GM23338 (cell line): Measurements from ENCODE around the gene KIRREL3. TPM values are rescaled to one million over a fixed set of nuclear protein-coding genes. Genes with fewer than 3 reads are reported as not detected.

ENCODE experiments used
- ATAC-seq: fragments of 200-7000 bp; cut with Tn5 transposase; 3 replicates; pipeline ENCODE4 v1.9.1; 2020
- DNase-seq: peaks from one replicate; pipeline ENCODE4 v3.0.0-alpha.2; 2015; ENCODE audit warnings: low spot score
- H2AFZ ChIP-seq: fragments of 200-600 bp; sonication (generic); 2 replicates; pipeline ENCODE4 v1.8.0; 2016; ENCODE audit warnings: antibody characterized with exemption, mild to moderate bottlenecking, moderate library complexity
- H3F3A ChIP-seq: fragments of 200-600 bp; sonication (generic); replicated peaks from 2 replicates; pipeline ENCODE4 v1.8.0; 2017; ENCODE audit warnings: antibody characterized with exemption, mixed run types, low read depth
- H3K27ac ChIP-seq: fragments of 200-600 bp; sonication (generic); 2 replicates; pipeline ENCODE4 v1.6.1; 2016; ENCODE audit warnings: low read depth
- H3K27me3 ChIP-seq: fragments of 200-600 bp; sonication (generic); 2 replicates; pipeline ENCODE4 v1.8.0; 2016; ENCODE audit warnings: mild to moderate bottlenecking, mixed run types, moderate library complexity; ENCODE audit not compliant: insufficient read depth
- H3K36me3 ChIP-seq: fragments of 200-600 bp; sonication (generic); 2 replicates; pipeline ENCODE4 v1.8.0; 2016; ENCODE audit warnings: mild to moderate bottlenecking; ENCODE audit not compliant: insufficient read depth
- H3K4me1 ChIP-seq: fragments of 200-600 bp; sonication (generic); 2 replicates; pipeline ENCODE4 v1.8.0; 2016; ENCODE audit warnings: mild to moderate bottlenecking, moderate library complexity; ENCODE audit not compliant: insufficient read depth
- H3K4me2 ChIP-seq: fragments of 200-600 bp; sonication (generic); 2 replicates; pipeline ENCODE4 v1.7.1; 2017; ENCODE audit warnings: mixed run types
- H3K4me3 ChIP-seq: fragments of 200-600 bp; sonication (generic); 2 replicates; pipeline ENCODE4 v1.6.1; 2016; ENCODE audit warnings: mixed run types
- H3K79me2 ChIP-seq: fragments of 200-600 bp; sonication (generic); replicated peaks from 2 replicates; pipeline ENCODE4 v1.8.0; 2017; ENCODE audit warnings: mild to moderate bottlenecking; ENCODE audit not compliant: insufficient read depth
- H3K9me2 ChIP-seq: fragments of 200-600 bp; sonication (generic); 2 replicates; pipeline ENCODE4 v1.8.0; 2017; ENCODE audit not compliant: insufficient read depth
- H4K20me1 ChIP-seq: fragments of 200-600 bp; sonication (generic); replicated peaks from 2 replicates; pipeline ENCODE4 v1.8.0; 2017; ENCODE audit warnings: mild to moderate bottlenecking; ENCODE audit not compliant: insufficient read depth
- H3K27ac Mint-ChIP-seq: 2 replicates; pipeline ENCODE4 v1.8.0; 2020; ENCODE audit warnings: inconsistent platforms, mild to moderate bottlenecking, moderate library complexity, mixed read lengths
- H3K27me3 Mint-ChIP-seq: 3 replicates; pipeline ENCODE4 v1.8.0; 2022; ENCODE audit warnings: low read depth, mild to moderate bottlenecking, moderate library complexity, mixed read lengths, inconsistent platforms; ENCODE audit not compliant: insufficient read depth, poor library complexity
- H3K36me3 Mint-ChIP-seq: 3 replicates; pipeline ENCODE4 v1.8.0; 2021; ENCODE audit warnings: low read depth, mild to moderate bottlenecking, inconsistent platforms, moderate library complexity, mixed read lengths
- H3K4me1 Mint-ChIP-seq: 3 replicates; pipeline ENCODE4 v1.8.0; 2020; ENCODE audit warnings: mild to moderate bottlenecking, inconsistent platforms, mixed read lengths
- H3K4me3 Mint-ChIP-seq: 3 replicates; pipeline ENCODE4 v1.8.0; 2021; ENCODE audit warnings: moderate library complexity, mild to moderate bottlenecking, inconsistent platforms, mixed read lengths
- H3K9me3 Mint-ChIP-seq: 3 replicates; pipeline ENCODE4 v1.8.0; 2020; ENCODE audit warnings: moderate library complexity, mild to moderate bottlenecking, inconsistent platforms, mixed read lengths
- CREB1 ChIP-seq: fragments of 250-450 bp; sonication (Bioruptor Pico); IDR thresholded peaks from 2 replicates; pipeline ENCODE4 v1.5.0; 2020; ENCODE audit warnings: low read depth, mild to moderate bottlenecking, moderate library complexity
- CTCF ChIP-seq, 2 experiments: fragments of 200-600 bp in 1 of 2; sonication (generic) in 1 of 2; conservative IDR thresholded peaks; 2 replicates each; pipeline versions ENCODE4 v1.5.1 to v1.6.1; 2016 to 2017; ENCODE audit warnings: antibody characterized with exemption in 2 of 2, low read depth in 2 of 2, mild to moderate bottlenecking in 2 of 2, moderate library complexity in 1 of 2
- EZH2 ChIP-seq: fragments of 200-600 bp; sonication (generic); IDR thresholded peaks from one replicate; pipeline ENCODE4 v1.8.0; 2017; ENCODE audit warnings: antibody characterized with exemption, mild to moderate bottlenecking, low read depth; ENCODE audit not compliant: unreplicated experiment
- EZH2phosphoT487 ChIP-seq: fragments of 200-600 bp; sonication (generic); IDR thresholded peaks from one replicate; pipeline ENCODE4 v1.8.1; 2018; ENCODE audit warnings: antibody characterized with exemption; ENCODE audit not compliant: unreplicated experiment
- JUNB ChIP-seq: IDR thresholded peaks from one replicate; pipeline ENCODE4 v1.6.1; 2016; ENCODE audit warnings: antibody characterized with exemption; ENCODE audit not compliant: unreplicated experiment
- NANOG ChIP-seq: IDR thresholded peaks from 2 replicates; pipeline ENCODE4 v1.6.1; 2016; ENCODE audit warnings: antibody characterized with exemption, borderline replicate concordance
- POLR2AphosphoS5 ChIP-seq: IDR thresholded peaks from 2 replicates; pipeline ENCODE4 v1.6.1; 2016; ENCODE audit warnings: antibody characterized with exemption, low read depth
- REST ChIP-seq: IDR thresholded peaks from one replicate; pipeline ENCODE4 v1.6.1; 2018; ENCODE audit warnings: antibody characterized with exemption; ENCODE audit not compliant: unreplicated experiment
- STAT1 ChIP-seq: IDR thresholded peaks from one replicate; pipeline ENCODE4 v1.6.1; 2016; ENCODE audit warnings: antibody characterized with exemption; ENCODE audit not compliant: unreplicated experiment
- ZNF114 ChIP-seq: fragments of 250-450 bp; sonication (Bioruptor Pico); IDR thresholded peaks from 2 replicates; pipeline ENCODE4 v1.5.0; 2020; ENCODE audit warnings: mild to moderate bottlenecking, moderate library complexity
- ZNF331 ChIP-seq: fragments of 250-450 bp; sonication (Bioruptor Pico); IDR thresholded peaks from 2 replicates; pipeline ENCODE4 v1.5.0; 2020; ENCODE audit warnings: low read depth, mild to moderate bottlenecking, moderate library complexity
- ZNF462 ChIP-seq: fragments of 250-450 bp; sonication (Bioruptor Pico); IDR thresholded peaks from 2 replicates; pipeline ENCODE4 v1.5.0; 2020; ENCODE audit warnings: mild to moderate bottlenecking, moderate library complexity
- polyA plus RNA-seq: library from polyadenylated mRNA; unstranded; fragments of >200 nt; fragmentation: Nextera tagmentation; extraction: Ambion mirVana; gene quantifications from 2 replicates; pipeline ENCODE4 v1.2.1, GENCODE V29; 2016
- total RNA-seq: library from RNA; depleted of rRNA; stranded (reverse); fragments of >200 nt; shearing (Covaris generic); gene quantifications from 2 replicates; pipeline ENCODE4 v1.2.3, GENCODE V29; 2014
- TF ChIP-seq, protein P1 (sequence below): IDR thresholded peaks from 2 replicates; pipeline ENCODE4 v1.6.1; 2016; ENCODE audit warnings: antibody characterized with exemption

KIRREL3 gene
- total and polyA plus RNA-seq, 2 experiments from 2014 or later: 0.13 to 1.5 TPM

DNA sequence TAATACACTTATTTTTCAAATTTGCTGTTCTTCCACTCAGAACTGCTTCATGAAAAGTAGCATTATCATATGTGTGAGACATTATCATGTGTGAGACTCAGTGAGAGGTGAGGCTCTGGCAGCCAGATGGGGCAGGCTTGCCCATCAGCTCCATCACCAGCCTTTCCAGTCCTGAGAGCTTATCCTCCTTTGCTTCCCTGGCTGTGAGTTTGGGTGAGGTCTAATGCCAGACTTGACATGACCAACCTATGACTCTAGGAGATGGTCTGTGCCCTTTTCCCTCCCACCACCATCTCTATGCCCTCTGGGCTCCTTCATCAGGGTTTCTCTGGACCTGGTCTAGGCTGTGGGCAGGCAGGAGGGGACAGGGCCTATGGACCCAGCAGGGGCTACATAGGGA is 145.0 kb downstream of the KIRREL3 start:
- Mint-ChIP-seq H3K36me3 (no peaks in the 10 kb centered on the region), H3K27me3 (no peaks in the 10 kb centered on the region), H3K4me1 (peaks cover 11% of the 10 kb centered on the region), H3K9me3 (no peaks in the 10 kb centered on the region), H3K4me3 (no peak overlapping the region), H3K27ac (no peak overlapping the region)
- no peaks in the 10 kb centered on the region for H3K79me2 ChIP-seq
- no peaks in the 10 kb centered on the region for H3K27me3 ChIP-seq
- DNase-seq (no peak), ATAC-seq (no peak)
- no peak overlapping the region for H2AFZ ChIP-seq
- no peaks in the 10 kb centered on the region for H3K4me1 ChIP-seq
- no peaks in the 10 kb centered on the region for H3K36me3 ChIP-seq
- H3K27ac ChIP-seq: no peak overlapping the region
- no peaks in the 10 kb centered on the region for H3F3A ChIP-seq
- H3K4me2 ChIP-seq: no peak overlapping the region
- no peaks in the 10 kb centered on the region for H4K20me1 ChIP-seq
- TF ChIP-seq ZNF462 (CRISPR knock-in tag) (no peak), EZH2 (no peak), JUNB (no peak), REST (no peak), EZH2phosphoT487 (no peak), NANOG (no peak), ZNF331 (CRISPR knock-in tag) (no peak), POLR2AphosphoS5 (no peak), CTCF (conservative IDR thresholded peaks at IDR 0.05; ENCODE audit: low read depth in 2 of 2) (no peak), CREB1 (CRISPR knock-in tag) (no peak), STAT1 (no peak), ZNF114 (CRISPR knock-in tag) (no peak)
- TF ChIP-seq, protein P1, sequence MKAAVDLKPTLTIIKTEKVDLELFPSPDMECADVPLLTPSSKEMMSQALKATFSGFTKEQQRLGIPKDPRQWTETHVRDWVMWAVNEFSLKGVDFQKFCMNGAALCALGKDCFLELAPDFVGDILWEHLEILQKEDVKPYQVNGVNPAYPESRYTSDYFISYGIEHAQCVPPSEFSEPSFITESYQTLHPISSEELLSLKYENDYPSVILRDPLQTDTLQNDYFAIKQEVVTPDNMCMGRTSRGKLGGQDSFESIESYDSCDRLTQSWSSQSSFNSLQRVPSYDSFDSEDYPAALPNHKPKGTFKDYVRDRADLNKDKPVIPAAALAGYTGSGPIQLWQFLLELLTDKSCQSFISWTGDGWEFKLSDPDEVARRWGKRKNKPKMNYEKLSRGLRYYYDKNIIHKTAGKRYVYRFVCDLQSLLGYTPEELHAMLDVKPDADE: no peak
- H3K4me3 ChIP-seq: no peak overlapping the region
- 0 out of 2 replicates have a peak, but pooled peaks cover 4% of the 10 kb centered on the region for H3K9me2 ChIP-seq
